Stimulated activated CD4-positive, alpha-beta T cell treated with anti-CD3 and anti-CD28 coated beads, TNF-alpha, amount 100 ng/mL, for 48 hours (primary cell): ENCODE data around the gene KRT82.
"Not testable (repeated sequence)": the region's sequence is repeated elsewhere in the genome, so short reads cannot be mapped to it uniquely, and the experiment has no call there.

ENCODE experiments used
- DNase-seq, 3 donors: peaks; one replicate each; pipeline ENCODE4 v3.0.0-alpha.2; 2020; ENCODE audit warnings: low read depth in 3 of 3

Gene KRT82

GRCh38 chr12:52360106-52360662 lies 46.0 kb downstream of the KRT82 start:
- DNase-seq: no peak

GRCh38 chr12:52359621-52360061 lies 46.5 kb downstream of the KRT82 start:
- no peak for DNase-seq

GRCh38 chr12:52358575-52359350 lies 47.4 kb downstream of the KRT82 start:
- DNase-seq: no peak

GRCh38 chr12:52356762-52357580 lies 49.2 kb downstream of the KRT82 start:
- DNase-seq: no peak

GRCh38 chr12:52356031-52356761 lies 49.9 kb downstream of the KRT82 start:
- no peak for DNase-seq

GRCh38 chr12:52355176-52355575 lies 51.0 kb downstream of the KRT82 start:
- DNase-seq: no peak

- DNase-seq: no peak
These were observed 51.9 kb downstream of the KRT82 start for GRCh38 chr12:52354200-52354599.

- no peak for DNase-seq
These were observed 52.4 kb downstream of the KRT82 start for GRCh38 chr12:52353766-52354165.

GRCh38 chr12:52352951-52353350 lies 53.2 kb downstream of the KRT82 start:
- no peak for DNase-seq

GRCh38 chr12:52351196-52352059 lies 54.7 kb downstream of the KRT82 start:
- DNase-seq: peak in 1 of 3 donors; percentile 17

- no peak for DNase-seq
These were observed 55.3 kb downstream of the KRT82 start for GRCh38 chr12:52350786-52351185.

GRCh38 chr12:52350021-52350620 lies 56.0 kb downstream of the KRT82 start:
- DNase-seq: no peak

GRCh38 chr12:52349196-52349595 lies 56.9 kb downstream of the KRT82 start:
- no peak for DNase-seq

- DNase-seq: no peak
These were observed 58.3 kb downstream of the KRT82 start for GRCh38 chr12:52347551-52348510.

GRCh38 chr12:52347016-52347415 lies 59.1 kb downstream of the KRT82 start:
- no peak for DNase-seq

- DNase-seq: no peak
These were observed 59.5 kb downstream of the KRT82 start for GRCh38 chr12:52346593-52346992.

- DNase-seq: not testable (repeated sequence)
These were observed 61.1 kb downstream of the KRT82 start for GRCh38 chr12:52345041-52345440.

GRCh38 chr12:52344111-52344510 lies 62.0 kb downstream of the KRT82 start:
- no peak for DNase-seq
